Measurements from ENCODE around the gene GTF2H4. TPM values are rescaled to one million over a fixed set of nuclear protein-coding genes. Genes with fewer than 3 reads are reported as not detected.

Gene GTF2H4
- total and polyA plus RNA-seq, 2 donors (not counting 1 experiment from before 2014, with no cell fraction given) = 12.2 to 15.3 TPM

DNA sequence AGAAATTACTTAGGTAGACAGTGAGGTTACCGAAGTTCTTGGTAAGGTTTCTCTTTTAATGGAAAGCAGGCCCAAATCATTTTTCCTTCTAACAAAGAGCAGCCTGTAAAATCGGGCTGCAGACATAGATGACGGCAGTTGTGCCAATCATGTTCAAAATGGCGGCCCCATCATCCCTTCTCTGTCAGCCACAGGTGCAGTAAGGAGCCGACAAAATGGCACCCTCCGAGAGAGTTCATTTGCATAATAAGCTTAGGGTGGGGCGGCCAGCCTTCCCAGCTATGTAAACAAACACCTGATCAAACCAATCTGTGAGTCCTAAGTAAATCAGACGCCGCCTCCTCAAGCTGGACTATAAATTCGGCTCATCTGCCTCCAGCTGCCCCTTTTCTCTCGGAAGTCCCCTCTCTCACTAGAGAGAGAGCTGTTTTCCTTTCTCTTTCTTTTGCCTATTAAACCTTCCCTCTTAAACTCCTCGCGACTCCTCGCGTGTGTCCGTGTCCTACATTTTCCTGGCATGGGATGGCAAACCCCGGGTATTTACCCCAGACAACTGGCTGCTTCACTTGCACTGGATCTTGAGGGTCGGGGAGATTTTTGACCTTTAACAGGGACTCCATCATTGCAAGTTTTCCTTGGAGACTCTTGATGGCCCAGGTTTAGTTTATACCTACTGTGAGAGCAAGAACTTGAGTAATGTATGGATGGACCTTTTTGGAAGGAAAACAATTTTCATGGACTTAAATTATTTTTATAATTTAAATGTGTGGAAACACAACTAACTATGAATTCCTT is 32.6 kb upstream of the GTF2H4 start:
- H3K27me3 ChIP-seq (ENCODE audit: control insufficient read depth, insufficient read depth, low read length) = no peaks in the 10 kb centered on the region
- peaks cover 3% of the 10 kb centered on the region for H3K4me1 ChIP-seq (ENCODE audit: control insufficient read depth, extremely low read depth, insufficient read depth, low read length)
- no peak overlapping the region for H3K9ac ChIP-seq (ENCODE audit: insufficient read depth, low read length)
- H3K79me2 ChIP-seq (ENCODE audit: control insufficient read depth, insufficient read depth, low read length) = no peaks in the 10 kb centered on the region
- H3K27ac ChIP-seq (ENCODE audit: insufficient read depth, low read length) = no peak overlapping the region
- no peaks in the 10 kb centered on the region for H3K36me3 ChIP-seq (ENCODE audit: control insufficient read depth, insufficient read depth, low read length)
- TF ChIP-seq, protein P1, sequence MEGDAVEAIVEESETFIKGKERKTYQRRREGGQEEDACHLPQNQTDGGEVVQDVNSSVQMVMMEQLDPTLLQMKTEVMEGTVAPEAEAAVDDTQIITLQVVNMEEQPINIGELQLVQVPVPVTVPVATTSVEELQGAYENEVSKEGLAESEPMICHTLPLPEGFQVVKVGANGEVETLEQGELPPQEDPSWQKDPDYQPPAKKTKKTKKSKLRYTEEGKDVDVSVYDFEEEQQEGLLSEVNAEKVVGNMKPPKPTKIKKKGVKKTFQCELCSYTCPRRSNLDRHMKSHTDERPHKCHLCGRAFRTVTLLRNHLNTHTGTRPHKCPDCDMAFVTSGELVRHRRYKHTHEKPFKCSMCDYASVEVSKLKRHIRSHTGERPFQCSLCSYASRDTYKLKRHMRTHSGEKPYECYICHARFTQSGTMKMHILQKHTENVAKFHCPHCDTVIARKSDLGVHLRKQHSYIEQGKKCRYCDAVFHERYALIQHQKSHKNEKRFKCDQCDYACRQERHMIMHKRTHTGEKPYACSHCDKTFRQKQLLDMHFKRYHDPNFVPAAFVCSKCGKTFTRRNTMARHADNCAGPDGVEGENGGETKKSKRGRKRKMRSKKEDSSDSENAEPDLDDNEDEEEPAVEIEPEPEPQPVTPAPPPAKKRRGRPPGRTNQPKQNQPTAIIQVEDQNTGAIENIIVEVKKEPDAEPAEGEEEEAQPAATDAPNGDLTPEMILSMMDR (conservative IDR thresholded peaks at IDR 0.05 in 1 of 2, IDR thresholded peaks at IDR 0.05 in 1 of 2; ENCODE audit: low read depth in 1 of 2, low read length in 2 of 2) = no peak
- TF ChIP-seq EZH2 (IDR thresholded peaks at IDR 0.05; ENCODE audit: low read length, missing control alignments) = no peak
- H4K20me1 ChIP-seq (ENCODE audit: control insufficient read depth, extremely low read depth, insufficient read depth, low read length) = no peaks in the 10 kb centered on the region
- H3K4me3 ChIP-seq (replicated peaks in 1 of 4; ENCODE audit: control extremely low read depth in 1 of 4, insufficient read depth in 1 of 4, low read depth in 3 of 4, low read length in 4 of 4) = no peak overlapping the region
- no peak for DNase-seq (ENCODE audit: low read depth in 2 of 2)
- no peak overlapping the region for H2AFZ ChIP-seq (ENCODE audit: low read length)
- H3K4me2 ChIP-seq (ENCODE audit: extremely low read depth, insufficient read depth, low read length) = no peak overlapping the region
- H3K9me3 ChIP-seq (ENCODE audit: control insufficient read depth, insufficient read depth, low read depth, low read length) = no peaks in the 10 kb centered on the region

GRCh38 chr6:30876039-30876730 is 31.8 kb upstream of the GTF2H4 start:
- no peaks in the 10 kb centered on the region for H4K20me1 ChIP-seq (ENCODE audit: control insufficient read depth, extremely low read depth, insufficient read depth, low read length)
- no peak overlapping the region for H3K27ac ChIP-seq (ENCODE audit: insufficient read depth, low read length)
- no peak overlapping the region for H3K9ac ChIP-seq (ENCODE audit: insufficient read depth, low read length)
- no peaks in the 10 kb centered on the region for H3K9me3 ChIP-seq (ENCODE audit: control insufficient read depth, insufficient read depth, low read depth, low read length)
- TF ChIP-seq, protein P1 (conservative IDR thresholded peaks at IDR 0.05 in 1 of 2, IDR thresholded peaks at IDR 0.05 in 1 of 2; ENCODE audit: low read depth in 1 of 2, low read length in 2 of 2) = no peak
- no peak for TF ChIP-seq EZH2 (IDR thresholded peaks at IDR 0.05; ENCODE audit: low read length, missing control alignments)
- H3K79me2 ChIP-seq (ENCODE audit: control insufficient read depth, insufficient read depth, low read length) = no peaks in the 10 kb centered on the region
- no peak overlapping the region for H3K4me2 ChIP-seq (ENCODE audit: extremely low read depth, insufficient read depth, low read length)
- H3K27me3 ChIP-seq (ENCODE audit: control insufficient read depth, insufficient read depth, low read length) = no peaks in the 10 kb centered on the region
- peaks cover 3% of the 10 kb centered on the region for H3K4me1 ChIP-seq (ENCODE audit: control insufficient read depth, extremely low read depth, insufficient read depth, low read length)
- H2AFZ ChIP-seq (ENCODE audit: low read length) = no peak overlapping the region
- H3K36me3 ChIP-seq (ENCODE audit: control insufficient read depth, insufficient read depth, low read length) = no peaks in the 10 kb centered on the region
- no peak overlapping the region for H3K4me3 ChIP-seq (replicated peaks in 1 of 4; ENCODE audit: control extremely low read depth in 1 of 4, insufficient read depth in 1 of 4, low read depth in 3 of 4, low read length in 4 of 4)
- peak; percentile 76 to 91 for DNase-seq (ENCODE audit: low read depth in 2 of 2)

DNA sequence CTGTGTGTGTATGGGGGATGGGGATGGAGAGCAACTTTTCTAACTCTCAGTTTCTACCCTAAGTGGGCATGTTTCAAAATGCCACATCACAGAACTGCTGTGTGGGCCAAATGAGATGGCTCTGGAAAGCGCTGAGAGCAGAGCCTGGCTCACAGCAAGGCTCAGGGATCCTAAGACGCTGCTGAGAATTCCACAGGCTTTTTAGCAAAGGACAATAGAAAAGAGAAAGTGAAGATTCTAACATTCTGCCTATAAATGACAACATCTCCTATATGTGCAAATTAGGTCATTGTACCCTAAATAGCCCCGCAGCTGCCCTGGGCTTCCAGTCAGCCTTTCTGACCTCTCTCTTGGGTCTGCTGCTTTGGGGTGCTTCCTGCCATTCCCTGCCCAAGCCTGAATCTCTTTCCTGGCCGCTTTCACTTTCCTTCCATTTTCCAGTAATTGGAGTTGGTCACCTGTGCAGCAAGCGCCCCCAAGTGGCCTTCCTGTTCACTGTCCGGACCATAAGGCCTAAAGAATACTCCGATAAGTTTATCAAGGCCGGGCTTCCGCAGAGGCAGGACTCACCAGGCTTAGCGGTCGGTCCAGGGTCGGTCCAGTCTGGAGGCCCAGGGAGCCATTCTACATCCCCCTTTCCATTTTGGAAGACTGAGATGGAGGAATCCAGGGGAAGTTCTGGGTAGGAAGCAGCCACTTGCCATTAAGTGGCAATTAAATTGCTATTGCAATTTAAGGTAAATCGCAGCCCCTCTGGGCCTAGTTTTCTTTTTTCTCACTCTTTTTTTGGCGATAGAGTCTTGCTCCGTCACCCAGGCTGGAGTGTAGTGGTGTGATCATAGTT is 30.4 kb upstream of the GTF2H4 start:
- Histone ChIP-seq H3K36me3 (ENCODE audit: control insufficient read depth, insufficient read depth, low read length) (no peaks in the 10 kb centered on the region), H3K9ac (ENCODE audit: insufficient read depth, low read length) (no peak overlapping the region), H3K79me2 (ENCODE audit: control insufficient read depth, insufficient read depth, low read length) (no peaks in the 10 kb centered on the region), H4K20me1 (ENCODE audit: control insufficient read depth, extremely low read depth, insufficient read depth, low read length) (no peaks in the 10 kb centered on the region), H3K27me3 (ENCODE audit: control insufficient read depth, insufficient read depth, low read length) (no peaks in the 10 kb centered on the region), H3K4me3 (replicated peaks in 1 of 4; ENCODE audit: control extremely low read depth in 1 of 4, insufficient read depth in 1 of 4, low read depth in 3 of 4, low read length in 4 of 4) (peak overlapping the region; percentile 13 to 45 (median 22)), H3K27ac (ENCODE audit: insufficient read depth, low read length) (peak overlapping the region; percentile 75), H3K4me1 (ENCODE audit: control insufficient read depth, extremely low read depth, insufficient read depth, low read length) (peaks cover 13% of the 10 kb centered on the region), H3K4me2 (ENCODE audit: extremely low read depth, insufficient read depth, low read length) (peak overlapping the region; percentile 85), H2AFZ (ENCODE audit: low read length) (peak overlapping the region; percentile 80), H3K9me3 (ENCODE audit: control insufficient read depth, insufficient read depth, low read depth, low read length) (no peaks in the 10 kb centered on the region)
- TF ChIP-seq, protein P1 (conservative IDR thresholded peaks at IDR 0.05 in 1 of 2, IDR thresholded peaks at IDR 0.05 in 1 of 2; ENCODE audit: low read depth in 1 of 2, low read length in 2 of 2) = peak; percentile 88 to 90
- TF ChIP-seq EZH2 (IDR thresholded peaks at IDR 0.05; ENCODE audit: low read length, missing control alignments) = no peak
- peak; percentile 83 to 93 for DNase-seq (ENCODE audit: low read depth in 2 of 2)

Data from fibroblast of lung (primary cell).